ENCODE measurements around the gene INAVA. TPM values are rescaled to one million over a fixed set of nuclear protein-coding genes. Genes with fewer than 3 reads are reported as not detected.

INAVA gene
- polyA plus RNA-seq, 3 donors, result 36.5 to 49.0 (median 46.5) TPM

- no peak for DNase-seq
Measured at GRCh38 chr1:200873671-200874397, 20.9 kb upstream of the INAVA start.

- no peak for DNase-seq
Measured at GRCh38 chr1:200874694-200875093, 20.0 kb upstream of the INAVA start.

GRCh38 chr1:200875416-200875815, 19.3 kb upstream of the INAVA start:
- no peak for DNase-seq

- DNase-seq, result no peak
Measured at GRCh38 chr1:200877010-200877409, 17.7 kb upstream of the INAVA start.

GRCh38 chr1:200877839-200878551, 16.7 kb upstream of the INAVA start:
- no peak for DNase-seq

GRCh38 chr1:200880212-200880611, 14.5 kb upstream of the INAVA start:
- DNase-seq, result no peak

GRCh38 chr1:200883118-200883517, 11.6 kb upstream of the INAVA start:
- DNase-seq, result no peak

GRCh38 chr1:200885623-200886402, 8.9 kb upstream of the INAVA start:
- no peak for DNase-seq

GRCh38 chr1:200886594-200886993, 8.1 kb upstream of the INAVA start:
- DNase-seq, result no peak

GRCh38 chr1:200887036-200887435, 7.7 kb upstream of the INAVA start:
- DNase-seq, result no peak

GRCh38 chr1:200887772-200888348, 6.8 kb upstream of the INAVA start:
- no peak for DNase-seq

- DNase-seq, result no peak
Measured at GRCh38 chr1:200888349-200888838, 6.3 kb upstream of the INAVA start.

GRCh38 chr1:200889571-200889970, 5.1 kb upstream of the INAVA start:
- DNase-seq, result no peak

GRCh38 chr1:200890027-200890426, 4.7 kb upstream of the INAVA start:
- no peak for DNase-seq

GRCh38 chr1:200890818-200891773, 3.6 kb upstream of the INAVA start:
- DNase-seq, result peak; percentile 72

- DNase-seq, result no peak
Measured at GRCh38 chr1:200891774-200892157, 2.9 kb upstream of the INAVA start.

- DNase-seq, result no peak
Measured at GRCh38 chr1:200892546-200892945, 2.2 kb upstream of the INAVA start.

GRCh38 chr1:200892958-200893357, 1.7 kb upstream of the INAVA start:
- DNase-seq, result no peak

GRCh38 chr1:200893411-200893901, 1.2 kb upstream of the INAVA start:
- no peak for DNase-seq

- DNase-seq, result no peak
Measured at GRCh38 chr1:200895443-200895789, 716 bp downstream of the INAVA start.

All from renal pelvis (tissue), 4 donors.